ENCODE results near the gene SLITRK4.

The SLITRK4 gene

GRCh38 chrX:143634309-143634662 is 1.6 kb downstream of the SLITRK4 start:
- FAIRE-seq: no peak
- DNase-seq (ENCODE audit: insufficient read length): no peak
- no peak for TF ChIP-seq POLR2A (IDR thresholded peaks at IDR 0.05; ENCODE audit: low read depth, low read length)
- TF ChIP-seq POLR2AphosphoS5 (IDR thresholded peaks at IDR 0.05; ENCODE audit: low read depth, low read length): no peak
- TF ChIP-seq TAF1 (IDR thresholded peaks at IDR 0.05; ENCODE audit: borderline replicate concordance, low read depth, low read length): no peak

- DNase-seq (ENCODE audit: insufficient read length) (no peak), FAIRE-seq (no peak)
- TF ChIP-seq TAF1 (IDR thresholded peaks at IDR 0.05; ENCODE audit: borderline replicate concordance, low read depth, low read length): no peak
Observed at GRCh38 chrX:143633461-143634308, 2.2 kb downstream of the SLITRK4 start.

DNA sequence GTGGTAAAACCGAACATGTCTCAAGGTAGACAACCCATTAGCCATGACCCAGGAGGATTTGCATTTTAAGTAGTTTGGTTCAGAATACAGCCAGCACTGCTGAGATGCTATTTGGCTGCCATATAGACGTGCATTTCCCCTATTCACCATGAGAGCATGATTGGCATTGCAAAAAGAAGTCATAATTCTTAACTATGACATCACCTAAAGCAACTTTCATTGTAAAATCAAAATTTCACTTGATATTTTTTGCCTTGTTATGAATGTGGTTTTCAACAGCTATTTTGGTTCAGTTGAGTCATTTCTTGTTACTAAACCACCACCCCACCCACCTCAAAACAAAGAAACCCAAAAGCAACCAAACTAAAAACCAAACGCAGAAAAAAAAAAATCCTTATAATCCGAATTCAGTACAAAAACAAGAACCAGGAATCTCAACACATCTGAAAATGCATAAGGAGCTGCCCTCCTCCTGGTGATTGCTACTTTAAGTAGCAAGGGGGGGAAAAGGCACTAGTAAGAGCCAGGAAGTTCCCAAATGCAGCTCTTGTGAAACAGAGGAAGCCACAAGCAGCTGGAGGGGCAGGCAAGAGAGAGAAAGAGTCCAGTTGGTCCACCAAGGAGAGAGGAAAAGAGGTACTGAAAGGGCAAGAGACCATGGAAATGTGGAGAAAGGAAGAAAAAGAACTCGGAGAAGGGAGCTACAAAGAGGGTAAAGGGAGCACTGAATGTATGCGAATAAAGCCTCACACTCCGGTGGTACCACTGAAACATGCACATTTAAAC is 3.1 kb downstream of the SLITRK4 start:
- DNase-seq (ENCODE audit: insufficient read length) (no peak), FAIRE-seq (no peak)
- TF ChIP-seq TAF1 (IDR thresholded peaks at IDR 0.05; ENCODE audit: borderline replicate concordance, low read depth, low read length): no peak
- TF ChIP-seq POLR2AphosphoS5 (IDR thresholded peaks at IDR 0.05; ENCODE audit: low read depth, low read length): no peak
- TF ChIP-seq POLR2A (IDR thresholded peaks at IDR 0.05; ENCODE audit: low read depth, low read length): no peak

DNA sequence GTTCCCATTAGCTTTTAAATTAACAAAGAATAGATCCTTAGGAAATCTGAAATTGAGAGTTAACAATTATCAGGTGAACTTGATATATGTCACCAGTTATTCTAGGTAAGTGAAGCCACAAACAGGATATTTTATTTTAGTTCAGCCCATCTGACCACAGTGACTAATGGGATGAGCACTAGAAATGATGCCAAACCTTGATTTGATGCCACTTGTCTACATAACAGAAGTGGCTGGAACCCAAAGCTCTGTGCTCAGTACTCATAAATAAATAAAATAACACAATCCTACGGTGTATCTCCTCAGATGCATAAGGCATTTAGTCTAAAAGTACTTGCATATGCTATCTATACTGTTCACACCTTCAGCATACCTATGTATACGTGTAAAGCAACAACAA is 12.2 kb downstream of the SLITRK4 start:
- DNase-seq (ENCODE audit: insufficient read length) (no peak), FAIRE-seq (no peak)
- TF ChIP-seq TAF1 (IDR thresholded peaks at IDR 0.05; ENCODE audit: borderline replicate concordance, low read depth, low read length) (no peak), POLR2AphosphoS5 (IDR thresholded peaks at IDR 0.05; ENCODE audit: low read depth, low read length) (no peak), POLR2A (IDR thresholded peaks at IDR 0.05; ENCODE audit: low read depth, low read length) (no peak)

GRCh38 chrX:143621276-143621675 is 14.6 kb downstream of the SLITRK4 start:
- TF ChIP-seq POLR2A (IDR thresholded peaks at IDR 0.05; ENCODE audit: low read depth, low read length) (no peak), TAF1 (IDR thresholded peaks at IDR 0.05; ENCODE audit: borderline replicate concordance, low read depth, low read length) (no peak), POLR2AphosphoS5 (IDR thresholded peaks at IDR 0.05; ENCODE audit: low read depth, low read length) (no peak)
- no peak for FAIRE-seq
- no peak for DNase-seq (ENCODE audit: insufficient read length)

DNA sequence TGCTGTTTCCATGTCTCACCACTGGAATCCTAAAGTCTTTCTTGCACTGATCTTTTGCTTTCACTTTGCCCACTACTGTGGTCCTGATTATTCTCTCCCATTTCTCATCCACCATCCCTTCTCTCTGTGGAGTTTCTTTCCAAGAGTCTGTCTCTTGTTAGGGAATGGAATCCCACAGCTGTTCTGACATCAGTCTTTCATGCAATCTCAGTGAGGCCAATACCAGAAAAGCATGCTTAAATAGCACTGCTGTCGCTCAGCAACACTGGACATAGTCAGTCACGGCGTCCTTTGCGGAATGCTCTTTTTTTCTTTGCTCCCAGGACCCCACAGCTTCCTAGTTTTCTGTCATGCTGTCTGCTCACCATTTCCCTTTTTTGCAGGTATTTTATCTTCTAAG is 20.1 kb downstream of the SLITRK4 start:
- DNase-seq (ENCODE audit: insufficient read length): no peak
- TF ChIP-seq POLR2A (IDR thresholded peaks at IDR 0.05; ENCODE audit: low read depth, low read length) (no peak), POLR2AphosphoS5 (IDR thresholded peaks at IDR 0.05; ENCODE audit: low read depth, low read length) (no peak), TAF1 (IDR thresholded peaks at IDR 0.05; ENCODE audit: borderline replicate concordance, low read depth, low read length) (no peak)
- FAIRE-seq: no peak

DNA sequence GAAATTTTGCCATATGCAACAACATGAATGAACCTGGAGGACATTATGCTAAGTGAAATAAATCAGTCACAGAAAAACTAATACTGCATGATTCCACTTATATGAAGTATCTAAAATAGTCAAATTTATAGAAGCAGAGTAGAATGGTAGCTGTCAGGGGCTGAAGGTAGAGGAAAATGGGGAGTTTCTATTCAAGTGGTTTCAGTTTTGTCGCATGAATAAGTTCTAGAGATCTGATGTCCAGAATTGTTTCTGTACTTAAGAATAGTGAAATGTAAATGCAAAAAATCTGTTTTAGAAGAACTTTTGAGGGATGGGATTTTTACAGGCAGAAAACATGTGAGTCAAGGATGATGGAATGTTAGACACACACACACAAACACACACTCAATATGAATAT is 34.1 kb downstream of the SLITRK4 start:
- DNase-seq (ENCODE audit: insufficient read length): no peak
- FAIRE-seq: no peak
- TF ChIP-seq TAF1 (IDR thresholded peaks at IDR 0.05; ENCODE audit: borderline replicate concordance, low read depth, low read length) (no peak), POLR2AphosphoS5 (IDR thresholded peaks at IDR 0.05; ENCODE audit: low read depth, low read length) (no peak), POLR2A (IDR thresholded peaks at IDR 0.05; ENCODE audit: low read depth, low read length) (no peak)

DNA sequence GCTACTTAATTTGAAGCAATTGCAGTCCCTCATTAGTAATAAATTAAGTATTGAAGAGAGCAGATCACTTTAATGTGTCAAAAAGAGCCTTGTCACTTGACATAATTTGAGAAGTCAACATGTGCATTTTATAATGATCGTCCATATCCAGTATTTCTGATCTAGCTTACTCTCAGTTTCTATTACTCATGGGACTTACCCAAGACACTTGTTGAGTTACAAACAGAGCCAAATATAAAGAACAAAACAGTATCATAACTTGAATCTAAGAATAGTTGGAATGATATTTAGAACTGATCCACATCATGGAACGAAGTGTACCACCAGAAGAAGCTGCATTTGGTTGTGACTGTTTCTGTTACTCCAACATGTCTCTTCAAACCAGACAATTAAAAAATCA is 54.7 kb downstream of the SLITRK4 start:
- DNase-seq (ENCODE audit: insufficient read length): no peak
- TF ChIP-seq POLR2AphosphoS5 (IDR thresholded peaks at IDR 0.05; ENCODE audit: low read depth, low read length) (no peak), POLR2A (IDR thresholded peaks at IDR 0.05; ENCODE audit: low read depth, low read length) (no peak), TAF1 (IDR thresholded peaks at IDR 0.05; ENCODE audit: borderline replicate concordance, low read depth, low read length) (no peak)
- FAIRE-seq: no peak

DNA sequence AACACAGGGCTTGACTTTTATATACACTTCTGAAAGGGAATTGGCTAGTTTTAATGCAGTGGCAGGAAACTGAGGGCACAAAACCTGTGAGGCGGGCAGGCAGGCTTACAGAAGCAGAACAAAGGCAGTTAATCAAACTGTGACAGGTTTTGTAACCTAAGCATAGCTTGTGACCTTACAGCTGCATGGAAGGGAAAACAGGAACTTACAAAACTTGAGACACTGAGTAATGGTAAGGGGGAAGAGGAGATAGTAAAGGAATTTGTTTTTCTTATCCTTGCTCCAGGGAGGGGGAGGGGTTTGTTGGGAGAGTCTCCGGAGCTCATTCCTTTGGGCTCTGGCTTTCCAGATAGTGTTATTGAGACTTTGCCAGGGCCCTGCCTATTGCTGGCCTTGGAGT is 55.6 kb downstream of the SLITRK4 start:
- no peak for DNase-seq (ENCODE audit: insufficient read length)
- TF ChIP-seq POLR2A (IDR thresholded peaks at IDR 0.05; ENCODE audit: low read depth, low read length) (no peak), POLR2AphosphoS5 (IDR thresholded peaks at IDR 0.05; ENCODE audit: low read depth, low read length) (no peak), TAF1 (IDR thresholded peaks at IDR 0.05; ENCODE audit: borderline replicate concordance, low read depth, low read length) (no peak)

More for the DNA sequence above, 55.6 kb downstream of the SLITRK4 start:
- no peak for FAIRE-seq

All from GM12892 (cell line).